Stimulated activated CD8-positive, alpha-beta memory T cell treated with anti-CD3 and anti-CD28 coated beads, Interleukin-12 subunit alpha, Interleukin-12 subunit beta, amount 100 ng/mL, for 4 hours (primary cell): ENCODE measurements around the gene SAPCD2.
A peak's percentile ranks its signal among the peaks of the same experiment; 100 is the strongest.

Experiments used
- DNase-seq: peaks from one replicate; pipeline ENCODE4 v3.0.0-alpha.2; 2020; ENCODE audit warnings: low read depth

SAPCD2 gene

GRCh38 chr9:137107312-137107921, 37.1 kb upstream of the SAPCD2 start:
- DNase-seq, result no peak

- DNase-seq, result no peak
These were observed 36.4 kb upstream of the SAPCD2 start for GRCh38 chr9:137106662-137107250.

- no peak for DNase-seq
These were observed 35.7 kb upstream of the SAPCD2 start for GRCh38 chr9:137105814-137106661.

GRCh38 chr9:137103206-137103999, 33.0 kb upstream of the SAPCD2 start:
- DNase-seq, result no peak

GRCh38 chr9:137099231-137099630, 28.9 kb upstream of the SAPCD2 start:
- no peak for DNase-seq

- DNase-seq, result no peak
These were observed 27.6 kb upstream of the SAPCD2 start for GRCh38 chr9:137097761-137098462.

GRCh38 chr9:137096785-137097546, 26.6 kb upstream of the SAPCD2 start:
- no peak for DNase-seq

GRCh38 chr9:137095664-137096517, 25.5 kb upstream of the SAPCD2 start:
- peak; percentile 69 for DNase-seq

GRCh38 chr9:137089232-137089947, 19.0 kb upstream of the SAPCD2 start:
- no peak for DNase-seq

GRCh38 chr9:137088121-137088520, 17.8 kb upstream of the SAPCD2 start:
- DNase-seq, result no peak

GRCh38 chr9:137087409-137087925, 17.1 kb upstream of the SAPCD2 start:
- no peak for DNase-seq

GRCh38 chr9:137086531-137087408, 16.4 kb upstream of the SAPCD2 start, which contains the start of gene MAN1B1:
MAN1B1 (plus strand) TSS chr9:137086985; CDS start chr9:137087000, 15 bp downstream.
- peak; percentile 99 for DNase-seq

GRCh38 chr9:137085920-137086530, 15.7 kb upstream of the SAPCD2 start:
- peak; percentile 24 for DNase-seq

- no peak for DNase-seq
These were observed 14.2 kb upstream of the SAPCD2 start for GRCh38 chr9:137084526-137084925.

GRCh38 chr9:137083394-137084004, 13.1 kb upstream of the SAPCD2 start:
- no peak for DNase-seq

GRCh38 chr9:137082925-137083290, 12.6 kb upstream of the SAPCD2 start:
- DNase-seq, result no peak
